ENCODE results near the gene NUAK1.

NUAK1 gene

GRCh38 chr12:106062693-106063092 lies 76.1 kb downstream of the NUAK1 start:
- no peak for DNase-seq (ENCODE audit: low read depth)

GRCh38 chr12:106058256-106059182 lies 80.2 kb downstream of the NUAK1 start:
- no peak for DNase-seq (ENCODE audit: low read depth)

GRCh38 chr12:106054049-106054448 lies 84.7 kb downstream of the NUAK1 start:
- no peak for DNase-seq (ENCODE audit: low read depth)

GRCh38 chr12:106051853-106052531 lies 86.8 kb downstream of the NUAK1 start:
- no peak for DNase-seq (ENCODE audit: low read depth)

- DNase-seq (ENCODE audit: low read depth): no peak
These were observed 89.2 kb downstream of the NUAK1 start for GRCh38 chr12:106049546-106049945.

- DNase-seq (ENCODE audit: low read depth): no peak
These were observed 89.6 kb downstream of the NUAK1 start for GRCh38 chr12:106049105-106049504.

GRCh38 chr12:106048676-106049075 lies 90.1 kb downstream of the NUAK1 start:
- DNase-seq (ENCODE audit: low read depth): no peak

GRCh38 chr12:106048016-106048415 lies 90.7 kb downstream of the NUAK1 start:
- DNase-seq (ENCODE audit: low read depth): no peak

- no peak for DNase-seq (ENCODE audit: low read depth)
These were observed 91.8 kb downstream of the NUAK1 start for GRCh38 chr12:106046947-106047346.

- no peak for DNase-seq (ENCODE audit: low read depth)
These were observed 92.4 kb downstream of the NUAK1 start for GRCh38 chr12:106046301-106046846.

GRCh38 chr12:106045251-106045674 lies 93.5 kb downstream of the NUAK1 start:
- no peak for DNase-seq (ENCODE audit: low read depth)

GRCh38 chr12:106044773-106045172 lies 94.0 kb downstream of the NUAK1 start:
- DNase-seq (ENCODE audit: low read depth): no peak

- no peak for DNase-seq (ENCODE audit: low read depth)
These were observed 96.7 kb downstream of the NUAK1 start for GRCh38 chr12:106042037-106042436.

GRCh38 chr12:106040521-106040920 lies 98.2 kb downstream of the NUAK1 start:
- DNase-seq (ENCODE audit: low read depth): no peak

- DNase-seq (ENCODE audit: low read depth): no peak
These were observed 98.9 kb downstream of the NUAK1 start for GRCh38 chr12:106039646-106040404.

GRCh38 chr12:106039242-106039641 lies 99.5 kb downstream of the NUAK1 start:
- no peak for DNase-seq (ENCODE audit: low read depth)

- DNase-seq (ENCODE audit: low read depth): no peak
These were observed 101.0 kb downstream of the NUAK1 start for GRCh38 chr12:106037524-106038298.

GRCh38 chr12:106035421-106035820 lies 103.3 kb downstream of the NUAK1 start:
- no peak for DNase-seq (ENCODE audit: low read depth)

- DNase-seq (ENCODE audit: low read depth): no peak
These were observed 104.4 kb downstream of the NUAK1 start for GRCh38 chr12:106034316-106034715.

GRCh38 chr12:106033161-106033675 lies 105.5 kb downstream of the NUAK1 start:
- no peak for DNase-seq (ENCODE audit: low read depth)

GRCh38 chr12:106032623-106032925 lies 106.2 kb downstream of the NUAK1 start:
- no peak for DNase-seq (ENCODE audit: low read depth)
